NCI-H1694 (cell line): Measurements from ENCODE around the gene PDGFA.

Experiments
- DNase-seq: peaks from one replicate; lab custom pipeline; 2025; lab: John Stamatoyannopoulos, UW

Gene PDGFA

GRCh38 chr7:516606-517456 is 2.8 kb downstream of the PDGFA start:
- DNase-seq: no peak

- no peak for DNase-seq
Measured at GRCh38 chr7:516216-516605, 3.4 kb downstream of the PDGFA start.

GRCh38 chr7:515628-516027 is 4.0 kb downstream of the PDGFA start:
- DNase-seq: no peak

DNA sequence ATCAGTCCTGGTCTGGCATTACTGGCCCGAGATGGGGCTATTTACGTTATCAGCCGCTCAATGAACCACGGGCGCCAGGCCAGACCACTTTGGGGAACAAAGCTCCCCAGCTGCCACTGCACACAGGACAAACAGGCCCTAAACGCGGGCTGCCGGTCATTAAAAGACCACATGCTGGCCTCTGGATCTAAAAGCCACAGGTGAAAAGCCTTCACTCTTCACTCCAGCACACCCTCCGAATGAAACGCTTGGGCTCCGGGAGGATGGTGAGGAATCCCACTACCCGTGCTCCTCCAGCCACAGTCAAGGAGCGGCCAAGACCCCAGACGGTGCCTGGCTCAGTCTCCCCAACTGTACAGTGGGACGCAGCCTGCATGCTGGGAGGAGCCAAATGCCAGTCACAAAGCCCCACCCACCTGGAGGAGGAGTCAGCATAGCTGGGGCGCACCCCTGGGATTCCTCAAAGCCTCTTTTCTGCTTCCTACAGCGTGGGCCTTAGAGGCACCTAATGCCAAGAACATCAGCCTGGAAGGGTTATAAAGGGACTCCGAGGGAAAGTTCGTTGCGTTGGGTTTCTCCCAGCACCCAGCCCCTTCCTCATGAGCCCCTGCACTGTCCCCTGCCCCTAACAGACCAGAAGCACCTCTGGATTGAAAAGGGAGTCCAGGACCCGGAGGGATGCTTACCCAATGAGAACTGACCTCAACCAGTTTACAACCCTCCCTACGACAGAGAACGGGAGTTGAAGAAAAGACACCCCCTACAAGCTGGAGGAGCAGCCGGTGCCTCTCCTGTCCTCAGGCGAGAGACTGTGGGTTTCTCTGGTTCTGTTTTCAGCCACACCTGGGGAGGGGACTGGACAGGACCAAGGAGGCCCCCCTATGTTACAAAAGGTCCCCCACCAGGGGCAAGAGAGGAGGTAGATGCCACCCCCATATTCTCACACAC is 4.7 kb downstream of the PDGFA start:
- no peak for DNase-seq

DNA sequence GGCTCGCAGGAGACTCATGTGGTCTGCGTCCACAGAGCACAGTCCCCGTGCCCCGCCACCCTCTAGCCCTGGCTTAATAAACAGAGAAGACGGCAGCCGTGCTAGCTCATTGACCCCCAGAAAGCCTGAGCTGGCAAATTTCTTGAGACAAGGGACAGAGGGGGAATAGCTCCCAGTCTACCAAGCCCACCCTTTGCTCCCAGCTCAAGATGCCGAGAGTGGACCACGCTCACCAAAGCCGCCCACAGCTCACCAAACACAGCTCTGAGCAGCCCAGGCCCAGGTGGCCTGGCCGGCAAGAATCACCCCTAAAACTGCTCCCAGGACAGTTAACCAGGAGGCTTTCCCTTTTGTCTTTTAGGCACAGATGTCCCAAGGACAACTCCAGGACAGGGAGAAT is 5.4 kb downstream of the PDGFA start:
- no peak for DNase-seq

DNA sequence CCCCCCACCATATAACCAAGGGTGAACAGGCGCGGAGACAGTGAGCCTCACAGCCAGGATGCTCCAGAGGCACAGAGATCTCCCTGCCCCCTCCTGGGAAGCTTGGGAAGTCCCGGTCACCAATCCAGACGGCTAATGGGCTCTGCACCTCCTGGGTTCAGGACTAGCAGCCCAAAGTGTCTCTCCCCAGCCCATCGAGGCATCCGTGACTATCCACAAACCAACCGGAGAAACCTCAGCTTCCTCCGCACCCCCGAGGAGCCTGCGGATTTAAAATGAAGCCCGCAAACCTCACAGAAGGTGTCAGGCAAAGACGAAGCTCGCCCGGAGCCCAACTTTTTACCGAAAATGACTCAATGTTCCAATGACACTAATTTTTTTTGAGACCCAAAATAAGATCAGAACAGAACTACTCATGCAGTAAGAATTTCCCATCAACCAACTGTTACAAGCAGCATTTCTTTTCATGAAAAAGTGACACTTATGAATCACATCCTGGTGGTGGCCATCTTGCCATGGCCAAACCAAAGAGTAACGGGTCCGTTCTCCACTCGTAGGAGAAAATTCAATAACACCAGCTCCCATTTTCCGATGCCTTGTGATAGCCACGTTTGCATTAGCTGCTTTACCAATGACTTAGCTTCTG is 6.0 kb downstream of the PDGFA start:
- no peak for DNase-seq

- DNase-seq: no peak
Measured at GRCh38 chr7:512541-513311, 6.9 kb downstream of the PDGFA start.

GRCh38 chr7:512146-512510 is 7.5 kb downstream of the PDGFA start:
- DNase-seq: no peak

GRCh38 chr7:511476-512145 is 8.0 kb downstream of the PDGFA start:
- no peak for DNase-seq

DNA sequence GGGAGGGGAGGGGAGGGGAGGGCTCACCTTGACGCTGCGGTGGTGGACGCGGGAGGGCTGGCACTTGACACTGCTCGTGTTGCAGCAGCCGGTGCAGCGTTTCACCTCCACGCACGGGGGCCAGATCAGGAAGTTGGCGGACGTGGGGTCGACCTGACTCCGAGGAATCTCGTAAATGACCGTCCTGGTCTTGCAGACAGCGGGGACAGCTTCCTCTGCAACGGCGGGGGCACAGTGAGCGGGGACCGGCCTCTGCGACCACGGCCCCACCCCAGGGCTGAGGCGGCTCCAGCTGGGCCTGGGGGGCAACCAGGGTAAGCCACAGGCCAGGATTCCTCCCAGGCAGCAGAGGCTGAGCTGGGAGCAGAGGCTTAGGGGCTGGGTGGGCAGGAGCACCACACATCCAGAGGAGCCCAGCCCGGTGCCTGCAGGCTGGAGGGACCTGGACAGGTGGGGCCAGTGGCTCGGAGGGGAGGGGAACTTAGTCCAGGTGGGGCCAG is 8.8 kb downstream of the PDGFA start:
- DNase-seq: no peak

- no peak for DNase-seq
Measured at GRCh38 chr7:510131-510481, 9.5 kb downstream of the PDGFA start.

DNA sequence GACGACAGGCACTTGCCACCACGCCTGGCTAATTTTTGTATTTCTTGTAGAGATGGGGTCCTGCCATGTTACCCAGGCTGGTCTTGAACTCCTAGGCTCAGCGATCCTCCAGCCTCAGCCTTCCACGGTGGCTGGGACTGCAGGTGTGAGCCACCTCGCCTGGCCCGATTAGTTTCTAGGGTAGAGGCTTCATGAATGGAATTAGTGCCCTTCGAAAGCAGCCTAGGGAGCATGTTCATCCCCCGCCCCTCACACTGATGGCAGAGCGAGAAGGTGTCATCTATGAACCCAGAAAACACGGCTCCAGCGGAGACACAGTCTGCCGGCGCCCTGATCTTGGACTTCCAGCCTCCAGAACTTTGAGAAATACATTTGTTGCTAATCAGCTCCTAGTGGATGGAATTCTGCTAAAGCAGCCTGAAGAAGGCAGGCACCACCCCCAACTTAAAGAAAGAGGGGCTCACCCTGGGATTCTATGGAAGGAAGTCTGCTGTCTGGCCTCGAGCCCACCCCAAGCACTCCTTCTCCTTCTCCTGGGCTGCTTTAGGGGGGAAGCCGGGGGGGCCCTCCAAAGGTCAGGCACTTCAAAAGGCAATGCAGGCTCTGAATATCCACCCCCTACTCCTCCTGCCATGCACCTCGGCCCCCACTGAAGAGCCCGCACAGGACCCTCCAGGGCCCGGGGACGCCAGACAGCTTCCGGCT is 10.1 kb downstream of the PDGFA start:
- DNase-seq: no peak

DNA sequence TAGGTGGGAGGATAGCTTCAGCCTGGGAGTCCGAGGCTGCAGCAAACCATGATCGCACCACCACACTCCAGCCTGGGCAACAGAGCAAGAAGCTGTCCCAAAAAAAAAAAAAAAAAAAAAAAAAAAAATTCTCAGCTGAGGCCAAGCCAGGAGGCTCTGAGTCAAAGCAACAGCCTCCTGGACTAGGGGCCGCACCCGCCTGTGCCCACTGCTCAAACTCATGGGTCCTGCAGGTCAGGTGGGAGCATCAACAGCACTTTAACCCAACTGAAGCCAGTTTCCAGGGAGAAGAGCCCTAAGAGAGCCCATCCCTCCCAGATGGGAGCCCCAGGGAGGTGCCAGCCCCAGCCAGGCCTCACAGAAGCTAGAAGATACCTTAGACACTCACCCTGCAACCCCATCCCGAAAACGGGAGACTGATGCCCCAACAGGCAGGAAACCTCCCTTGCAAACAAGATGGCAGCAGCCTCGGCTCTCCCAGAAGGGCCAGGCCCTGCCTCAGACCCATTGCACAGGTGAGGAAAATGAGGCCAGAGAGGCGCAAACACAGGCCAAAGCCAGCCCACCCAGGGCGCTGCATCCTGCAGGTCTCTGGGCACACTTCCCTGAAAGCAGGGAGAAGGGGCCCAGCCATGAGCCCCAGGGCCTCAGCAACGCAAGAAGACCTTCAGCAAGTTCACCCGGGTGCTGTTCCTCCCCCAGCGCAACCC is 11.0 kb downstream of the PDGFA start:
- no peak for DNase-seq

- DNase-seq: no peak
Measured at GRCh38 chr7:507623-508300, 11.9 kb downstream of the PDGFA start.

- DNase-seq: no peak
Measured at GRCh38 chr7:506921-507622, 12.6 kb downstream of the PDGFA start.

- no peak for DNase-seq
Measured at GRCh38 chr7:506391-506831, 13.2 kb downstream of the PDGFA start.

DNA sequence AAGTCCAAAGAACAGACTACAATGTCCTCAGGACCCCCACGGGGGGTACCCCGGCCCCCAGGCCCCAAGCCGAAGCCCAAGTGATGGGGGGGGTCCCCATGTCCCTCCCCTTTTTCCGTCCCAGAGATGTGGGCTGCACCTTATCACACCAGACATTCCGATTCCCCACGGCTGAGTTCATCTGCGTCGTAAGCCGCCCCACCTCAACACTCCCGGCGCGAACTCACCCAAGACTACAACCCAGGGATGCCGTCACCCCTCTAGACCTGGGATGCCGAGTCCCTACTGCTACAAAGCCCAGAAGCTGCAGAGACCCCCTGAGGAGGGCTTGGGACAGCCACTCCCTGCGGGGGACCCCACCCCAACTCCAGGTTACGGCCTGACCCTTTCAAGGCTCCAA is 14.5 kb downstream of the PDGFA start:
- no peak for DNase-seq
